H1 (cell line): ENCODE results near the gene COPZ1. TPM values are rescaled to one million over a fixed set of nuclear protein-coding genes. Genes with fewer than 3 reads are reported as not detected.
A peak's percentile ranks its signal among the peaks of the same experiment; 100 is the strongest.

Source experiments
- CTCF ChIA-PET: fragments of 300-600 bp; sonication (Branson Sonifier 250); formaldehyde crosslinking; loops from one replicate; lab custom pipeline; 2021; ENCODE audit not compliant: partially characterized antibody; lab: Charles Lee
- POLR2A ChIA-PET: fragments of 300-600 bp; sonication (Branson Sonifier 250); formaldehyde crosslinking; loops from one replicate; lab custom pipeline; 2021; ENCODE audit warnings: inconsistent platforms; ENCODE audit not compliant: partially characterized antibody; lab: Charles Lee
- DNase-seq, 2 experiments: peaks; one replicate each; pipeline versions ENCODE4 v3.0.0 to v3.0.0-alpha.2; 2010 to 2022; ENCODE audit warnings: low spot score in 2 of 2, low read depth in 1 of 2, mixed read lengths in 1 of 2
- FAIRE-seq: peaks from 2 replicates; lab custom pipeline; 2011; peaks lifted over from hg19 to GRCh38; lab: Jason Lieb, UNC
- H2AFZ ChIP-seq: 2 replicates; pipeline ENCODE4 v1.8.1; 2012; ENCODE audit warnings: low read length, inconsistent platforms
- H2AK5ac ChIP-seq: 2 replicates; pipeline ENCODE4 v1.6.1; 2013; ENCODE audit warnings: low read depth, low read length
- H2BK120ac ChIP-seq: replicated peaks from 2 replicates; pipeline ENCODE3; 2013; ENCODE audit warnings: low read depth, low read length, inconsistent platforms
- H2BK12ac ChIP-seq: 2 replicates; pipeline ENCODE4 v1.6.1; 2013; ENCODE audit warnings: low read depth, low read length
- H2BK15ac ChIP-seq: 2 replicates; pipeline ENCODE4 v1.6.1; 2013; ENCODE audit warnings: low read length
- H2BK20ac ChIP-seq: 2 replicates; pipeline ENCODE4 v1.6.1; 2013; ENCODE audit warnings: low read length
- H2BK5ac ChIP-seq: 2 replicates; pipeline ENCODE4 v1.6.1; 2013; ENCODE audit warnings: low read depth, low read length
- H3K14ac ChIP-seq: 2 replicates; pipeline ENCODE4 v1.6.1; 2013; ENCODE audit warnings: inconsistent platforms; ENCODE audit not compliant: insufficient read length
- H3K18ac ChIP-seq: 2 replicates; pipeline ENCODE4 v1.6.1; 2013; ENCODE audit warnings: low read length; ENCODE audit errors: extremely low read depth
- H3K23ac ChIP-seq: 2 replicates; pipeline ENCODE4 v1.6.1; 2013; ENCODE audit warnings: inconsistent platforms; ENCODE audit not compliant: insufficient read length
- H3K23me2 ChIP-seq: 2 replicates; pipeline ENCODE4 v1.6.1; 2013; ENCODE audit warnings: low read depth, low read length
- H3K27ac ChIP-seq: 2 replicates; pipeline ENCODE4 v1.6.1; 2011; ENCODE audit warnings: low read depth, low read length, inconsistent platforms
- H3K27me3 ChIP-seq, 4 experiments: replicated peaks in 1 of 4; 1 replicate in 1 of 4; 2 replicates in 3 of 4; pipeline versions ENCODE4 v1.6.1 to v1.8.1; 2011 to 2013; ENCODE audit warnings: low read length in 3 of 4, mild to moderate bottlenecking in 3 of 4, inconsistent platforms in 2 of 4, mixed read lengths in 2 of 4, moderate library complexity in 1 of 4; ENCODE audit not compliant: control insufficient read depth in 3 of 4, insufficient read depth in 3 of 4; ENCODE audit errors: extremely low read depth in 1 of 4
- H3K36me3 ChIP-seq, 4 experiments: 2 replicates each; pipeline versions ENCODE4 v1.6.1 to v1.8.1; 2011 to 2013; ENCODE audit warnings: mild to moderate bottlenecking in 4 of 4, low read length in 3 of 4, moderate library complexity in 2 of 4, control low read depth in 1 of 4, inconsistent platforms in 1 of 4; ENCODE audit not compliant: insufficient read depth in 4 of 4, control insufficient read depth in 2 of 4
- H3K4ac ChIP-seq: replicated peaks from 2 replicates; pipeline ENCODE3; 2013; ENCODE audit warnings: low read length, low read depth, mixed read lengths, inconsistent platforms; ENCODE audit not compliant: insufficient read length
- H3K4me1 ChIP-seq, 4 experiments: replicated peaks in 1 of 4; 1 replicate in 1 of 4; 2 replicates in 3 of 4; pipeline versions ENCODE4 v1.6.1 to v1.8.1; 2011 to 2013; ENCODE audit warnings: low read length in 3 of 4, inconsistent platforms in 2 of 4, mixed read lengths in 1 of 4; ENCODE audit not compliant: insufficient read depth in 4 of 4, control insufficient read depth in 3 of 4
- H3K4me2 ChIP-seq, 2 experiments: 2 replicates each; pipeline versions ENCODE4 v1.6.1 to v1.8.1; 2011 to 2013; ENCODE audit warnings: low read depth in 2 of 2, low read length in 2 of 2, control low read depth in 1 of 2, inconsistent platforms in 1 of 2, mild to moderate bottlenecking in 1 of 2; ENCODE audit not compliant: insufficient read depth in 1 of 2
- H3K4me3 ChIP-seq, 4 experiments: fragments of 200-600, 300-600 bp in 1 of 4; sonication (generic), shearing (Covaris generic), sonication (Bioruptor Twin) in 1 of 4; 2 replicates each; pipeline versions ENCODE4 v1.5.1 to v1.8.1; 2011 to 2016; ENCODE audit warnings: low read length in 4 of 4, low read depth in 3 of 4, control low read depth in 2 of 4, inconsistent platforms in 2 of 4, mild to moderate bottlenecking in 2 of 4, mixed read lengths in 1 of 4, moderate library complexity in 1 of 4; ENCODE audit not compliant: insufficient read depth in 2 of 4; ENCODE audit errors: extremely low read depth in 1 of 4
- H3K56ac ChIP-seq: replicated peaks from 2 replicates; pipeline ENCODE3; 2013; ENCODE audit warnings: low read depth, mild to moderate bottlenecking, mixed read lengths, low read length, inconsistent platforms; ENCODE audit not compliant: insufficient read length
- H3K79me1 ChIP-seq: 2 replicates; pipeline ENCODE4 v1.6.1; 2013; ENCODE audit warnings: low read depth, low read length, control low read depth
- H3K79me2 ChIP-seq, 2 experiments: 2 replicates each; pipeline versions ENCODE4 v1.6.1 to v1.8.1; 2012 to 2013; ENCODE audit warnings: low read length in 2 of 2, mild to moderate bottlenecking in 2 of 2, inconsistent platforms in 1 of 2; ENCODE audit not compliant: insufficient read depth in 2 of 2, control insufficient read depth in 1 of 2
- H3K9ac ChIP-seq, 4 experiments: replicated peaks in 1 of 4; 1 replicate in 1 of 4; 2 replicates in 3 of 4; pipeline versions ENCODE4 v1.6.1 to v1.8.1; 2011 to 2013; ENCODE audit warnings: low read depth in 3 of 4, low read length in 3 of 4, control low read depth in 2 of 4, mild to moderate bottlenecking in 2 of 4, moderate library complexity in 2 of 4, inconsistent platforms in 1 of 4; ENCODE audit errors: extremely low read depth in 1 of 4
- H3K9me3 ChIP-seq, 2 experiments: 2 replicates each; pipeline versions ENCODE4 v1.6.1 to v1.8.1; 2012 to 2013; ENCODE audit warnings: mild to moderate bottlenecking in 2 of 2, moderate library complexity in 2 of 2, control low read depth in 1 of 2, inconsistent platforms in 1 of 2, low read depth in 1 of 2, low read length in 1 of 2, mixed read lengths in 1 of 2; ENCODE audit not compliant: insufficient read depth in 2 of 2
- H4K20me1 ChIP-seq, 2 experiments: replicated peaks in 1 of 2; 2 replicates each; pipeline versions ENCODE3 to v1.8.1; 2011 to 2013; ENCODE audit warnings: inconsistent platforms in 2 of 2, low read length in 2 of 2, mild to moderate bottlenecking in 1 of 2; ENCODE audit not compliant: insufficient read depth in 2 of 2, control insufficient read depth in 1 of 2
- H4K5ac ChIP-seq: 2 replicates; pipeline ENCODE4 v1.6.1; 2013; ENCODE audit warnings: low read length, low read depth, mixed read lengths, inconsistent platforms; ENCODE audit not compliant: insufficient read length
- H4K8ac ChIP-seq: 2 replicates; pipeline ENCODE4 v1.8.0; 2013; ENCODE audit warnings: mild to moderate bottlenecking, moderate library complexity, low read length, inconsistent platforms; ENCODE audit not compliant: insufficient read depth; ENCODE audit errors: extremely low read depth
- H4K91ac ChIP-seq: replicated peaks from 2 replicates; pipeline ENCODE3; 2013; ENCODE audit warnings: low read length, mixed read lengths, inconsistent platforms; ENCODE audit not compliant: insufficient read length
- EP300 ChIP-seq, 2 experiments: IDR thresholded peaks; 1 replicate in 1 of 2; 2 replicates in 1 of 2; pipeline ENCODE4 v1.6.1; 2011 to 2012; ENCODE audit warnings: low read depth in 2 of 2, low read length in 2 of 2, mild to moderate bottlenecking in 2 of 2, borderline replicate concordance in 1 of 2, inconsistent platforms in 1 of 2, moderate library complexity in 1 of 2
- FOSL1 ChIP-seq: IDR thresholded peaks from 2 replicates; pipeline ENCODE4 v1.6.1; 2011; ENCODE audit warnings: mild to moderate bottlenecking, low read depth, low read length, moderate library complexity; ENCODE audit not compliant: insufficient read depth
- HDAC2 ChIP-seq, 2 experiments: fragments of 300-600 bp in 1 of 2; sonication (generic) in 1 of 2; IDR thresholded peaks; 2 replicates each; pipeline ENCODE4 v1.6.1; 2011 to 2012; ENCODE audit warnings: low read depth in 2 of 2, low read length in 2 of 2, mild to moderate bottlenecking in 2 of 2, moderate library complexity in 2 of 2, borderline replicate concordance in 1 of 2, inconsistent platforms in 1 of 2
- KDM4A ChIP-seq: IDR thresholded peaks from one replicate; pipeline ENCODE4 v1.7.1; 2012; ENCODE audit warnings: low read depth, mild to moderate bottlenecking, moderate library complexity, low read length, inconsistent platforms; ENCODE audit not compliant: severe bottlenecking
- POLR2A ChIP-seq, 2 experiments: IDR thresholded peaks; 1 replicate in 1 of 2; 2 replicates in 1 of 2; pipeline ENCODE4 v1.6.1; 2011; ENCODE audit warnings: low read depth in 2 of 2, low read length in 2 of 2, mild to moderate bottlenecking in 2 of 2; ENCODE audit errors: control extremely low read depth in 1 of 2
- SAP30 ChIP-seq: fragments of 300-600 bp; sonication (generic); IDR thresholded peaks from 2 replicates; pipeline ENCODE4 v1.7.1; 2012; ENCODE audit warnings: low read length, moderate library complexity, mild to moderate bottlenecking, inconsistent platforms; ENCODE audit not compliant: insufficient read depth, insufficient replicate concordance
- SIN3A ChIP-seq, 2 experiments: IDR thresholded peaks in 1 of 2; conservative IDR thresholded peaks in 1 of 2; 2 replicates each; pipeline ENCODE4 v1.6.1; 2011 to 2012; ENCODE audit warnings: low read length in 2 of 2, improper control_type of control experiment in 1 of 2, low read depth in 1 of 2, mild to moderate bottlenecking in 1 of 2
- WGBS, 2 experiments: shearing (Covaris generic) in 1 of 2; methylation state at CpG; one replicate each; pipeline versions ENCODE4 v1.1.6 to v1.1.7; 2013 to 2015; ENCODE audit warnings: low lambda C conversion rate in 2 of 2, mixed read lengths in 2 of 2, inconsistent platforms in 1 of 2, low coverage in 1 of 2, missing lambda C conversion rate in 1 of 2; ENCODE audit not compliant: insufficient replicate concordance in 2 of 2, insufficient coverage in 1 of 2, insufficient read length in 1 of 2; ENCODE audit errors: extremely low coverage in 1 of 2, missing lambda C conversion rate in 1 of 2; 5-methylcytosine and 5-hydroxymethylcytosine counted together
- polyA plus RNA-seq, 7 experiments: library from polyadenylated mRNA; depleted of rRNA in 3 of 7; stranded (reverse) in 5 of 7; unstranded in 2 of 7; fragments of >200 nt in 5 of 7; fragments of 200-250 nt in 2 of 7; gene quantifications; 1 replicate in 5 of 7; 2 replicates in 1 of 7; 4 replicates in 1 of 7; pipeline versions ENCODE4 v1.2.1 to v1.2.3, GENCODE V29; 2011 to 2013; ENCODE audit warnings: missing spikeins in 2 of 7, mixed read lengths in 2 of 7
- total RNA-seq: library from RNA; stranded (reverse); fragmentation: NEBNext Ultra II Directional; extraction: Animal tissue kit (Norgen Biotek cat#: 25700); gene quantifications from 2 replicates; pipeline ENCODE4 v1.2.1, GENCODE V29; 2021

COPZ1 gene
- total and polyA plus RNA-seq, 2 of the 8 experiments (the other 6 are each of a cell fraction or from before 2014, with no cell fraction given), result 103 to 133 TPM

DNA sequence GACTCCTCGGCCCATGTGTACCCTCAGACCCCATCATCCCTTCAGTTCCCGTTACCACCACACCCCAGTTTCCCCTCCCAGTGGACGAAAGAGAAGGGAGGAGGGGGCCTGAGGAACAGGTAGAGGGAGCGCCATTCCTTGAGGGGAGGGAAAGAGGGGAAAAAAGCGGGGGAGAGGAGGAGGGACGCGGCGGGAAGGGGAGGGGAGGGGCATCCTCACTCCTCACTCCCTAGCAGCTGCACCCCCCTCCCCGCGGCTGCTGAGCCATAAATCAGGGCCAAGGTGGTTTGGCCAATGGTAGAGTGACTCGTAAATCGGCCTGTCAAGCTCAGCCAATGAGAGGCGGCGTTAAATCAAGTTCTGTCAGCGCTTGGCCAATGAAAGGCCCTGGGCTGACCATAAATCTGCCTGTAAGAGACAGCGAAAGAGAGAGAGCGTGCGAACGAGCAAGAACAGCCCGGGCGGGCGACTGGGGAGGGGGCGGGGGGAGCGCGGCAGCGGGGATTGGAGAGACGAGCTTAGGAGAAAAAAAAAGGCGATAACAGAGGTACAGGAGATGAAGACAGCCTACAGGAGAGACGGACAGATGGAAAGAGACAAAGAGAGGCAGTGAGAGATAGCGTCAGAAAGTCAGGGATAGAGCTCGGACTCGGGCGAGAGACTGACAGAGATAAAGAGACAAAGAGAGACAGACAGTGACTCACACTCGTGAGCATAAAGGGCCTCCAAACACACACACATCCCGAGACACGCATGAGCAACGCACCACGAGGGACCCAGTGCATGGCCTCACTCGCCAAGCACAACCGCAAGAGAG is 34.2 kb downstream of the COPZ1 start:
- no peak overlapping the region; the same call in 1 of the 2 replicates for H4K8ac ChIP-seq
- H3K4me3 ChIP-seq, result peak overlapping the region; percentile 57 to 78 (median 74)
- H3K27me3 ChIP-seq, result no peaks in the 10 kb centered on the region; a peak in 1 of 7 replicates
- H3K9ac ChIP-seq, result peak overlapping the region; percentile 46 to 77 (median 58)
- peaks cover 13% of the 10 kb centered on the region for H3K23me2 ChIP-seq
- H3K4ac ChIP-seq, result peak overlapping the region; percentile 11
- WGBS, 2 experiments, result 4% methylated on average over 23 of the region's 40 CpGs; no CpG with 5 or more reads in 1 of the 2 experiments
- no peak overlapping the region; the same call in 1 of the 2 replicates for H2AK5ac ChIP-seq
- no peaks in the 10 kb centered on the region for H3K9me3 ChIP-seq
- H2BK120ac ChIP-seq, result peak overlapping the region; percentile 3
- H3K18ac ChIP-seq, result peak overlapping the region; percentile 93
- no peak overlapping the region; the same call in 1 of the 2 replicates for H2BK20ac ChIP-seq
- peak overlapping the region; percentile 37; the same call in 1 of the 2 replicates for H2BK15ac ChIP-seq
- H2AFZ ChIP-seq, result peak overlapping the region; percentile 92
- H4K5ac ChIP-seq, result peak overlapping the region; percentile 12
- H3K4me1 ChIP-seq, result peaks cover 16 to 38% (median 20%) of the 10 kb centered on the region in 4 experiments
- peak overlapping the region; percentile 27 for H3K56ac ChIP-seq
- H2BK12ac ChIP-seq, result peak overlapping the region; percentile 98
- H3K14ac ChIP-seq, result no peak overlapping the region
- peak overlapping the region; percentile 35; the same call in 1 of the 2 replicates for H3K27ac ChIP-seq
- ChIA-PET CTCF (interaction anchor here (0.7 to 9.2 kb wide), 17 partner anchors 8 to 144 kb away, joined by 3 to 348 read pairs (median 8); partner anchors contain the start of genes COPZ1, NFE2 and ZNF385A), POLR2A (interaction anchor here (0.8 to 9.2 kb wide), 18 partner anchors 9 to 145 kb away, joined by 3 to 133 read pairs (median 6); partner anchors contain the start of genes CBX5, HNRNPA1 and NFE2)
- H3K23ac ChIP-seq, result no peak overlapping the region
- DNase-seq (peak; percentile 89 to 98), FAIRE-seq (peak; percentile 74)
- H3K79me2 ChIP-seq, result no peaks in the 10 kb centered on the region
- H2BK5ac ChIP-seq, result peak overlapping the region; percentile 88
- no peaks in the 10 kb centered on the region for H4K20me1 ChIP-seq
- no peaks in the 10 kb centered on the region for H3K79me1 ChIP-seq
- no peaks in the 10 kb centered on the region for H3K36me3 ChIP-seq
- H3K4me2 ChIP-seq, result peak overlapping the region; percentile 88 to 92
- H4K91ac ChIP-seq, result peak overlapping the region; percentile 67
- TF ChIP-seq POLR2A (IDR thresholded peaks at IDR 0.05; ENCODE audit: control extremely low read depth in 1 of 2, low read depth in 2 of 2, low read length in 2 of 2) (0 out of 3 replicates have a peak, but pooled peaks of 1 of the 2 experiments have one; percentile 8), SIN3A (conservative IDR thresholded peaks at IDR 0.05 in 1 of 2, IDR thresholded peaks at IDR 0.05 in 1 of 2; ENCODE audit: low read depth in 1 of 2, low read length in 2 of 2) (peak; percentile 85 to 96; a peak in 3 of 4 replicates), FOSL1 (no peak), SAP30 (peak; percentile 77), KDM4A (no peak), EP300 (IDR thresholded peaks at IDR 0.05; ENCODE audit: borderline replicate concordance in 1 of 2, low read depth in 2 of 2, low read length in 2 of 2) (no peak; a peak in 1 of 3 replicates), HDAC2 (IDR thresholded peaks at IDR 0.05; ENCODE audit: borderline replicate concordance in 1 of 2, low read depth in 2 of 2, low read length in 2 of 2) (0 out of 4 replicates have a peak, but pooled peaks of 1 of the 2 experiments have one; percentile 23)
